Sigmoid colon (tissue), 7 donors: Measurements from ENCODE around the gene PTGR3. TPM values are rescaled to one million over a fixed set of nuclear protein-coding genes. Genes with fewer than 3 reads are reported as not detected.

Experiments used
- DNase-seq: peaks from one replicate; pipeline ENCODE4 v3.0.0-alpha.2; 2019
- H3K27ac ChIP-seq, 4 donors: fragments of 200-600 bp; sonication (generic); one replicate each; pipeline ENCODE4 v1.5.1; 2016 to 2019; ENCODE audit warnings: mild to moderate bottlenecking in 1 of 4
- H3K27me3 ChIP-seq, 3 donors: fragments of 200-600 bp; sonication (generic); one replicate each; pipeline ENCODE4 v1.5.1; 2019; ENCODE audit warnings: mild to moderate bottlenecking in 1 of 3
- H3K36me3 ChIP-seq, 4 donors: fragments of 200-600 bp; sonication (generic); one replicate each; pipeline ENCODE4 v1.5.1; 2016 to 2019
- H3K4me1 ChIP-seq, 4 donors: fragments of 200-600 bp; sonication (generic); one replicate each; pipeline ENCODE4 v1.5.1; 2017 to 2019
- H3K4me3 ChIP-seq, 4 donors: fragments of 200-600 bp; sonication (generic); one replicate each; pipeline ENCODE4 v1.5.1; 2017 to 2019; ENCODE audit warnings: mild to moderate bottlenecking in 2 of 4, moderate library complexity in 1 of 4
- H3K9me3 ChIP-seq, 4 donors: fragments of 200-600 bp in 3 of 4; sonication (generic) in 3 of 4; one replicate each; pipeline versions ENCODE4 v1.5.1 to v1.6.1; 2013 to 2019
- CTCF ChIP-seq, 4 experiments: fragments of 450-650 bp in 3 of 4; fragments of 200-600 bp in 1 of 4; IDR thresholded peaks; one replicate each; pipeline ENCODE4 v1.5.1; 2016 to 2019; ENCODE audit warnings: antibody characterized with exemption in 4 of 4, mild to moderate bottlenecking in 3 of 4, moderate library complexity in 2 of 4
- EP300 ChIP-seq, 4 donors: sonication (generic); formaldehyde crosslinking; IDR thresholded peaks; one replicate each; pipeline ENCODE4 v1.6.1; 2017; ENCODE audit warnings: antibody characterized with exemption in 4 of 4
- POLR2A ChIP-seq, 2 donors: fragments of 450-650 bp; IDR thresholded peaks; one replicate each; pipeline ENCODE4 v1.6.1; 2016; ENCODE audit warnings: antibody characterized with exemption in 2 of 2, mild to moderate bottlenecking in 2 of 2, moderate library complexity in 2 of 2
- POLR2AphosphoS5 ChIP-seq, 4 donors: sonication (generic); formaldehyde crosslinking; IDR thresholded peaks; one replicate each; pipeline ENCODE4 v1.6.1; 2017; ENCODE audit warnings: antibody characterized with exemption in 4 of 4
- WGBS, 2 donors: extraction: QIAGEN DNeasy Blood & Tissue Kit; methylation state at CpG; one replicate each; pipeline ENCODE4 v1.1.7; 2013; 5-methylcytosine and 5-hydroxymethylcytosine counted together
- intact Hi-C: fragments of 100-400 bp; cut with DNase I; formaldehyde crosslinking; loops from one replicate; pipeline ENCODE4 v1.15.1; 2023
- polyA plus RNA-seq, 3 donors: library from polyadenylated mRNA; stranded (reverse); fragments of 200-250 nt; gene quantifications; one replicate each; pipeline ENCODE4 v1.2.3, GENCODE V29; 2013
- total RNA-seq, 4 donors: library from RNA; depleted of rRNA; stranded (reverse); fragments of >200 nt; gene quantifications; one replicate each; pipeline ENCODE4 v1.1.0, GENCODE V29; 2016
- donor health status: healthy with polysubstance abuse.
- donor health status: Bipolar disorder and iron deficiency.
- donor health status: healthy.

The PTGR3 gene
- total and polyA plus RNA-seq, 7 donors, result 22.7 to 33.8 (median 25.7) TPM

GRCh38 chr18:75185460-75185859 lies 23.5 kb downstream of the PTGR3 start:
- Histone ChIP-seq H3K36me3 (peaks cover 0 to 4% (median 0%) of the 10 kb centered on the region in 4 donors), H3K27me3 (no peaks in the 10 kb centered on the region), H3K9me3 (no peaks in the 10 kb centered on the region), H3K4me3 (no peak overlapping the region), H3K27ac (no peak overlapping the region), H3K4me1 (no peaks in the 10 kb centered on the region)
- no peak for DNase-seq
- 91 to 93% methylated on average over 3 of the region's 3 CpGs for WGBS, 2 donors
- intact Hi-C loops, result no loop called here
- TF ChIP-seq POLR2AphosphoS5 (IDR thresholded peaks at IDR 0.05), result no peak
- TF ChIP-seq EP300 (IDR thresholded peaks at IDR 0.05), result no peak
- TF ChIP-seq POLR2A (IDR thresholded peaks at IDR 0.05), result no peak
- TF ChIP-seq CTCF (IDR thresholded peaks at IDR 0.05), result no peak

GRCh38 chr18:75183973-75184493 lies 24.9 kb downstream of the PTGR3 start:
- Histone ChIP-seq H3K4me1 (no peaks in the 10 kb centered on the region), H3K4me3 (no peak overlapping the region), H3K27me3 (no peaks in the 10 kb centered on the region), H3K9me3 (no peaks in the 10 kb centered on the region), H3K27ac (no peak overlapping the region), H3K36me3 (no peaks in the 10 kb centered on the region)
- intact Hi-C loops, result no loop called here
- 96% methylated on average over 14 of the region's 14 CpGs for WGBS, 2 donors
- DNase-seq, result no peak
- TF ChIP-seq POLR2A (IDR thresholded peaks at IDR 0.05), result no peak
- TF ChIP-seq POLR2AphosphoS5 (IDR thresholded peaks at IDR 0.05), result no peak
- no peak for TF ChIP-seq EP300 (IDR thresholded peaks at IDR 0.05)
- TF ChIP-seq CTCF (IDR thresholded peaks at IDR 0.05), result no peak

- TF ChIP-seq POLR2AphosphoS5 (IDR thresholded peaks at IDR 0.05) (no peak), POLR2A (IDR thresholded peaks at IDR 0.05) (no peak), EP300 (IDR thresholded peaks at IDR 0.05) (no peak), CTCF (IDR thresholded peaks at IDR 0.05) (no peak)
- Histone ChIP-seq H3K27ac (no peak overlapping the region), H3K9me3 (no peaks in the 10 kb centered on the region), H3K27me3 (no peaks in the 10 kb centered on the region), H3K4me3 (no peak overlapping the region), H3K36me3 (no peaks in the 10 kb centered on the region), H3K4me1 (no peaks in the 10 kb centered on the region)
- 84 to 95% methylated on average over 5 of the region's 5 CpGs for WGBS, 2 donors
- DNase-seq, result no peak
- intact Hi-C loops, result no loop called here
Observed at GRCh38 chr18:75183524-75183923, 25.4 kb downstream of the PTGR3 start.

- WGBS, 2 donors, result 86 to 88% methylated on average over 13 of the region's 13 CpGs
- Histone ChIP-seq H3K27ac (no peak overlapping the region), H3K9me3 (no peaks in the 10 kb centered on the region), H3K4me1 (no peaks in the 10 kb centered on the region), H3K4me3 (no peak overlapping the region), H3K36me3 (no peaks in the 10 kb centered on the region), H3K27me3 (no peaks in the 10 kb centered on the region)
- intact Hi-C loops, result no loop called here
- no peak for DNase-seq
- TF ChIP-seq EP300 (IDR thresholded peaks at IDR 0.05) (no peak), POLR2AphosphoS5 (IDR thresholded peaks at IDR 0.05) (no peak), CTCF (IDR thresholded peaks at IDR 0.05) (no peak), POLR2A (IDR thresholded peaks at IDR 0.05) (no peak)
Observed at GRCh38 chr18:75179819-75180600, 28.9 kb downstream of the PTGR3 start.
